ENCODE data around the gene ATG2B. TPM values are rescaled to one million over a fixed set of nuclear protein-coding genes. Genes with fewer than 3 reads are reported as not detected.

Gene ATG2B
- total RNA-seq, 2 experiments from 2014 or later: 14.7 to 15.4 TPM

- peaks cover 2% of the 10 kb centered on the region for H3K27me3 Mint-ChIP-seq
- no peaks in the 10 kb centered on the region for H3K36me3 Mint-ChIP-seq
- no peak overlapping the region for H3K4me3 Mint-ChIP-seq
- CTCF ChIA-PET: no interaction called here
- peaks cover 3% of the 10 kb centered on the region for H3K9me3 Mint-ChIP-seq (ENCODE audit: low read depth)
- ATAC-seq: no peak
- no peaks in the 10 kb centered on the region for H3K4me1 Mint-ChIP-seq
- DNase-seq: no peak
- no peak overlapping the region for H3K27ac Mint-ChIP-seq
Measured at GRCh38 chr14:96270565-96271420, 92.3 kb downstream of the ATG2B start.

- H3K36me3 Mint-ChIP-seq: no peaks in the 10 kb centered on the region
- no peak for ATAC-seq
- CTCF ChIA-PET: no interaction called here
- H3K27me3 Mint-ChIP-seq: no peaks in the 10 kb centered on the region
- H3K9me3 Mint-ChIP-seq (ENCODE audit: low read depth): peaks cover 3% of the 10 kb centered on the region
- no peaks in the 10 kb centered on the region for H3K4me1 Mint-ChIP-seq
- no peak overlapping the region for H3K27ac Mint-ChIP-seq
- H3K4me3 Mint-ChIP-seq: no peak overlapping the region
- DNase-seq: no peak
Measured at GRCh38 chr14:96269359-96269710, 93.8 kb downstream of the ATG2B start.

- no peak for DNase-seq
- CTCF ChIA-PET: no interaction called here
- Mint-ChIP-seq H3K4me3 (no peak overlapping the region), H3K9me3 (ENCODE audit: low read depth) (peaks cover 3% of the 10 kb centered on the region), H3K27ac (no peak overlapping the region), H3K4me1 (no peaks in the 10 kb centered on the region), H3K27me3 (no peaks in the 10 kb centered on the region), H3K36me3 (no peaks in the 10 kb centered on the region)
- no peak for ATAC-seq
Measured at GRCh38 chr14:96268431-96269358, 94.4 kb downstream of the ATG2B start.

GRCh38 chr14:96267916-96268315 lies 95.2 kb downstream of the ATG2B start:
- H3K27me3 Mint-ChIP-seq: no peaks in the 10 kb centered on the region
- H3K9me3 Mint-ChIP-seq (ENCODE audit: low read depth): peaks cover 3% of the 10 kb centered on the region
- H3K27ac Mint-ChIP-seq: no peak overlapping the region
- ATAC-seq: no peak
- no peaks in the 10 kb centered on the region for H3K36me3 Mint-ChIP-seq
- no peaks in the 10 kb centered on the region for H3K4me1 Mint-ChIP-seq
- no peak for DNase-seq
- no peak overlapping the region for H3K4me3 Mint-ChIP-seq
- CTCF ChIA-PET: no interaction called here

- H3K9me3 Mint-ChIP-seq (ENCODE audit: low read depth): peaks cover 3% of the 10 kb centered on the region
- H3K36me3 Mint-ChIP-seq: no peaks in the 10 kb centered on the region
- no peak for DNase-seq
- CTCF ChIA-PET: no interaction called here
- no peak overlapping the region for H3K27ac Mint-ChIP-seq
- no peaks in the 10 kb centered on the region for H3K27me3 Mint-ChIP-seq
- no peak overlapping the region for H3K4me3 Mint-ChIP-seq
- no peaks in the 10 kb centered on the region for H3K4me1 Mint-ChIP-seq
- ATAC-seq: no peak
Measured at GRCh38 chr14:96267336-96267735, 95.8 kb downstream of the ATG2B start.

GRCh38 chr14:96265383-96266095 lies 97.6 kb downstream of the ATG2B start:
- Mint-ChIP-seq H3K36me3 (no peaks in the 10 kb centered on the region), H3K27me3 (peaks cover 7% of the 10 kb centered on the region), H3K4me1 (no peaks in the 10 kb centered on the region), H3K4me3 (no peak overlapping the region), H3K27ac (no peak overlapping the region), H3K9me3 (ENCODE audit: low read depth) (no peaks in the 10 kb centered on the region)
- CTCF ChIA-PET: no interaction called here
- ATAC-seq (no peak), DNase-seq (no peak)

- Mint-ChIP-seq H3K4me1 (no peaks in the 10 kb centered on the region), H3K4me3 (no peak overlapping the region), H3K36me3 (no peaks in the 10 kb centered on the region), H3K9me3 (ENCODE audit: low read depth) (no peaks in the 10 kb centered on the region), H3K27ac (no peak overlapping the region), H3K27me3 (peaks cover 13% of the 10 kb centered on the region)
- ATAC-seq: no peak
- no peak for DNase-seq
- CTCF ChIA-PET: no interaction called here
Measured at GRCh38 chr14:96264853-96265252, 98.3 kb downstream of the ATG2B start.

- no peak overlapping the region for H3K4me3 Mint-ChIP-seq
- CTCF ChIA-PET: no interaction called here
- no peaks in the 10 kb centered on the region for H3K36me3 Mint-ChIP-seq
- H3K27me3 Mint-ChIP-seq: peaks cover 19% of the 10 kb centered on the region
- no peak for DNase-seq
- H3K27ac Mint-ChIP-seq: no peak overlapping the region
- no peaks in the 10 kb centered on the region for H3K4me1 Mint-ChIP-seq
- no peak for ATAC-seq
- H3K9me3 Mint-ChIP-seq (ENCODE audit: low read depth): no peaks in the 10 kb centered on the region
Measured at GRCh38 chr14:96264200-96264553, 99.0 kb downstream of the ATG2B start.

- peaks cover 25% of the 10 kb centered on the region for H3K27me3 Mint-ChIP-seq
- no peaks in the 10 kb centered on the region for H3K36me3 Mint-ChIP-seq
- CTCF ChIA-PET: no interaction called here
- no peak for ATAC-seq
- H3K27ac Mint-ChIP-seq: no peak overlapping the region
- no peak for DNase-seq
- H3K4me1 Mint-ChIP-seq: no peaks in the 10 kb centered on the region
- no peaks in the 10 kb centered on the region for H3K9me3 Mint-ChIP-seq (ENCODE audit: low read depth)
- no peak overlapping the region for H3K4me3 Mint-ChIP-seq
Measured at GRCh38 chr14:96263347-96264199, 99.6 kb downstream of the ATG2B start.

GRCh38 chr14:96261772-96262655 lies 101.1 kb downstream of the ATG2B start:
- Mint-ChIP-seq H3K27me3 (peaks cover 31% of the 10 kb centered on the region), H3K36me3 (no peaks in the 10 kb centered on the region), H3K4me1 (no peaks in the 10 kb centered on the region), H3K4me3 (no peak overlapping the region), H3K9me3 (ENCODE audit: low read depth) (no peaks in the 10 kb centered on the region), H3K27ac (no peak overlapping the region)
- DNase-seq (no peak), ATAC-seq (no peak)
- CTCF ChIA-PET: interaction anchor here (0.6 to 1.1 kb wide), 3 partner anchors 11 to 83 kb away, joined by 3 to 4 read pairs (median 3); no protein-coding TSS in a partner anchor

- H3K9me3 Mint-ChIP-seq (ENCODE audit: low read depth): no peaks in the 10 kb centered on the region
- no peaks in the 10 kb centered on the region for H3K4me1 Mint-ChIP-seq
- H3K4me3 Mint-ChIP-seq: no peak overlapping the region
- H3K36me3 Mint-ChIP-seq: no peaks in the 10 kb centered on the region
- peaks cover 41% of the 10 kb centered on the region for H3K27me3 Mint-ChIP-seq
- ATAC-seq (no peak), DNase-seq (no peak)
- H3K27ac Mint-ChIP-seq: no peak overlapping the region
- CTCF ChIA-PET: no interaction called here
Measured at GRCh38 chr14:96261053-96261452, 102.1 kb downstream of the ATG2B start.

GRCh38 chr14:96260341-96260821 lies 102.8 kb downstream of the ATG2B start:
- DNase-seq (no peak), ATAC-seq (no peak)
- H3K4me1 Mint-ChIP-seq: no peaks in the 10 kb centered on the region
- H3K9me3 Mint-ChIP-seq (ENCODE audit: low read depth): no peaks in the 10 kb centered on the region
- H3K4me3 Mint-ChIP-seq: no peak overlapping the region
- CTCF ChIA-PET: no interaction called here
- peaks cover 47% of the 10 kb centered on the region for H3K27me3 Mint-ChIP-seq
- no peak overlapping the region for H3K27ac Mint-ChIP-seq
- no peaks in the 10 kb centered on the region for H3K36me3 Mint-ChIP-seq
